GM20000 (cell line): Measurements from ENCODE around the gene ZNF236.

ENCODE experiments used
- DNase-seq: peaks from one replicate; pipeline ENCODE4 v3.0.0; 2012; ENCODE audit warnings: low spot score
- TF ChIP-seq, protein P1 (sequence below): IDR thresholded peaks from 2 replicates; pipeline ENCODE4 v1.5.1; 2012; ENCODE audit warnings: mild to moderate bottlenecking, control low read depth; ENCODE audit errors: extremely low read depth, missing control alignments

Gene ZNF236

DNA sequence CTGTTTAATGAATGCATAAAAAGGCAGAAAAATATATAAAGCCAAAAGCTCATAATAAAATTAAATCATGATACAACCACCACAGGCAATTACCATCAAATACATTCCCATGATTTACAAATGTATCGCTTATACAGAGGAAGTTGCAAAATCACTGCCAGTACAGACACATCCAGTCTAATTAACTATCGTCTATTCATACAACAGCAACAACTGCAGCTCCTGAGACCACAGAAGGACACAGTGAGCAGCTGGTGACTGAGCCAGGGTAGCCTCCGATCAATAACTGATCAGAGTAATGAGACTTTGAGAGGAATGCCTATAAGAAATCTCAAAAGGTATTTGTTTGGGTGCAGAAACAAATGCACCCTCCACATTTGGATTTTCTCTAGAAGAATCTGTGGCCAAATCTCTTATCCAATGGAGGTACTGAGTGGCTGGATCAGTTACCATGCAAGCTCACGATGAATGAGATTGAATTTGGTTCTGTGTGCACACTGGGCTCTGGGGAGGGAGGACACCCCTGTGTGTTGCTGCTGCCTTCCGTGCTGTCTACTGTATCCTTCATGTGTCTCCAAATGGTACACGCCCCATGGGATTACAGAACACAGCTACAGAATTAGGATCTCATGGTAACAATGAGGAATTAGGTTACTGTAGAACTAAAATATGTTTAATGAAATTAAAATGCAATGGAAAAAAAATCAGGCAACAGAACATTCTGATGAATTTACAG lies 190.6 kb downstream of the ZNF236 start:
- no peak for DNase-seq
- TF ChIP-seq, protein P1, sequence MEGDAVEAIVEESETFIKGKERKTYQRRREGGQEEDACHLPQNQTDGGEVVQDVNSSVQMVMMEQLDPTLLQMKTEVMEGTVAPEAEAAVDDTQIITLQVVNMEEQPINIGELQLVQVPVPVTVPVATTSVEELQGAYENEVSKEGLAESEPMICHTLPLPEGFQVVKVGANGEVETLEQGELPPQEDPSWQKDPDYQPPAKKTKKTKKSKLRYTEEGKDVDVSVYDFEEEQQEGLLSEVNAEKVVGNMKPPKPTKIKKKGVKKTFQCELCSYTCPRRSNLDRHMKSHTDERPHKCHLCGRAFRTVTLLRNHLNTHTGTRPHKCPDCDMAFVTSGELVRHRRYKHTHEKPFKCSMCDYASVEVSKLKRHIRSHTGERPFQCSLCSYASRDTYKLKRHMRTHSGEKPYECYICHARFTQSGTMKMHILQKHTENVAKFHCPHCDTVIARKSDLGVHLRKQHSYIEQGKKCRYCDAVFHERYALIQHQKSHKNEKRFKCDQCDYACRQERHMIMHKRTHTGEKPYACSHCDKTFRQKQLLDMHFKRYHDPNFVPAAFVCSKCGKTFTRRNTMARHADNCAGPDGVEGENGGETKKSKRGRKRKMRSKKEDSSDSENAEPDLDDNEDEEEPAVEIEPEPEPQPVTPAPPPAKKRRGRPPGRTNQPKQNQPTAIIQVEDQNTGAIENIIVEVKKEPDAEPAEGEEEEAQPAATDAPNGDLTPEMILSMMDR = no peak

DNA sequence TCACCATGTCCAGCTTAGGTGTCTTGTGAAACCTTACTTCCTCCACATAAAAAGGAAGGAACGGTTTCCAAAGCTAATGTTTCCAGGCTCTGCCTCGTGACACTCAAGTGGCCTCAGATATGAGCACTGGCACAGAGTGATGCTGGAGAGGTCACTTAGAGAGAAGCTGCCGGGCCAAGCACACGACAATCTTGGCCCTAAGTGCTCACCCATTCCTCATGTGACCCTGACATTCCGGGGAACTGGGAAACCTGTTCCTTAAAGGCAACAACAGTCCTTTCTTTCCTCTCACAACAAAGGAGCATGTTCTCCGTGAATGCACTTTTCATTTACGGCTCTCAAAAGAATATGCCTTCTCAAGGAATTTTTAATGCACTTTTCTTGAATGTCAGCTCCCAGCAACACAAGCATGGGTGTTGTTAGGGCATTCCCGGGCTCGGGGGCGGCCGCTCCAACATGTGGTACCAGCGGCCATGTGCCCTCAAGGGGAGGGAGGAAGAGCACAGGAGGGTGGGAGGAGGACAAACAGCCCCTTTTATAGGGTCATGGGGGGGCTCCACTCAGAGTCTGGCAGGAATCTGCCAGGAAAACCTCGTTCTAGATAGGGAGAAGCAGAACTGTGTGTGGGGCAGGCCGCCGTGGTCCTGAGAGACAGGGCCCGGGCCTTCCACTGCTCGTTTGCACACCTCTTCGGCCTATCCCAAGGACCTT lies 191.6 kb downstream of the ZNF236 start:
- DNase-seq = no peak
- TF ChIP-seq, protein P1 = no peak

DNA sequence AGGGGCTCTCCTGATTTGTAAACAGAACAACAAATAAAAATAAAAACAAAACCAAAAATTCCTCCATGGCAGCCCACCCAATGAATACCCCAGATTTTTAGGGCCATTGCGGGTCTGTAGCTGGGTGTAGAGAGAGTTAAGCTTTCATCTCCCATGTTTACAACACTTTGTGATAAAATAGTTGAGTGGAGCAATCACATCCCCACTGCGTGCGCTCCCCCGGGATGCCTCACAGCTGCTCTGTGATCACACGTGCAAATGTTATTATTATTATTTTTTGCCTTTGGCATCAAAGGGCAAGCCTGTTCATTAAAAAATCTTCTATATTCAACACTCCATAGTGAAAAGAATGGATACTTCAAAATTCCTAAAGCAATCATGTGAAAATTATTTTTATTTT lies 192.2 kb downstream of the ZNF236 start:
- TF ChIP-seq, protein P1 = no peak

DNA sequence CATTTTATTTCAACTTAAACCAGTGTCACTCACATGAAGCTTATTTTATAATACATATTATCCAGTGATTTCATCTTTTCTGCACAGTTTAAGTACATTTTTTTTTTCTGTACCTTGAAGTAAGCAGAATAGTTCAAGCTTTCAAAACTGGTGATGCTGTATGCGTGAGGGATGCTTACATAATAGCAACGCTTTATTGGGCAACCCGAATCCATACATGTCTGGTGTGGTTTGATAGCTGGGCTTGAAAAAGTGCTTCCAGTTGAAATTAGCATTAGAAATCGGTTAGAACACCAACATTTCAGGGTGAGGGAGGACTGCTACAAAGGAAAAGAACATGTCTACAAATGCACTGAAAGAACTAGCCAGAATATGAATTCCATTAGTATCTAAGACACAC lies 192.8 kb downstream of the ZNF236 start:
- TF ChIP-seq, protein P1 = no peak
- DNase-seq = no peak

More for the DNA sequence above, 192.2 kb downstream of the ZNF236 start:
- DNase-seq = no peak

DNA sequence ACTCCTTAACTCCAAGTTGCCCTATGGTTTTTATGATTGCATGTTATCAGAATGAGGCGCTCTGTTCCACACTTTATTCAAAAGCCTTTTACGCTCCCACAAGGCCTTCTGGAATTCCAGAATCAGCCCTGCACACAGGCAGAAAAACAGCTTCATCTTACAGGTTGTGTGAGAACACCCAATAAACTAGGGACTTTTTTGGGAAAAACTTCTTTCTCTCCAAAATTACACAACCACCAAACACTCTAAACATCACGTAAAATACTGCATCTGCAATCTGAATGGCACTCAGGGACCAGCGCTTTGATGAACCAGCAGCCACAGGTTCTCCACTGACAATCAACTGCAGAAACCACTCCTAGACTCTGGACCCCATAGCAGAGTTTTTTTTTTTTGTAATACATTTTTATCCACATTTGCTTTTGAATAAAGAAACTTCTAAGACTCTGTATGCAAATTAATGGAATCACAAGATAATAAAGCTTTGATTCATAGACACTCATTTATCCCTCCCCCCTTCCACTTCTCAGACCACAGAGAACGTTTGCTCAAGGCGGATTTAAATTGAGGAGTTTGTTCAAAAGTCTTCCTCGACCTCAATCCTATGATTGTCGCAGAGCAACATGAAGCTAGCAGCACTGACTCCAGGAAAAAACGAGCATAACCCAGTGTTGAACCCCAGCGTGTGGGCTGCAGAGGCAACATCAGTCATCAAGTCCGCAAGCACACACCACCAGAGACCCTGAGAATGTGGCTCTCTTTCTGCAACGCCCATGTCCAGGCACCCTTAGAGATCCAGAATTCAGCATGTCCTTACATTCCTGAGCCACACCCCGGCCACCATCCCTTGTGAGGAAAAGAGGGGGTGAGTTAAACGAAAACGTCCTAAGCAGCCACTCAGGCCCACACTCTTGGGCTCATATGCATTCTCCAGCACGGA lies 193.7 kb downstream of the ZNF236 start:
- no peak for DNase-seq
- TF ChIP-seq, protein P1 = no peak

DNA sequence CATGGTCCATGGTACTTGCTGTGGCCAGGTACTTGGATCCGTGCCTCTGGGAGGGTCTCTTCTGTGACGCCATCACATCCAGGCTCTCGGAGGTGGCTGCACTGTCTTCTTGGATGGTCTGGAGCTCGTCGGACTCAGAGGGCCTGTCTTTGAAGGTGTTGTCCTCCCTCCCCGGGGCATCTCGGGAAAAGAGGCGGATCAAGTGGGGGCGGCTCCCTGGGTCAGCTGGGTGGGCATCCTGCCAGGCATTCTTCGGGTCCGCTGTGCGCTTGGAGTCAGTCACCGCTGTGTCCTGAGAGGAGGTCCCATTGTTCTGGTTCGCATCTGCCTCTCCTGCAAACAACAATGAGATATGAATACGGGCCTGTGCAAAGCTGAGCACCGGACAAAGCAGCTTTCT lies 194.6 kb downstream of the ZNF236 start:
- no peak for DNase-seq
- TF ChIP-seq, protein P1 = no peak
